Skeletal muscle tissue (tissue), 4 donors: ENCODE data around the gene PLTP. TPM values are rescaled to one million over a fixed set of nuclear protein-coding genes. Genes with fewer than 3 reads are reported as not detected.
"Not testable (repeated sequence)": the region's sequence is repeated elsewhere in the genome, so short reads cannot be mapped to it uniquely, and the experiment has no call there.

ENCODE experiments used
- H3K27ac ChIP-seq: one replicate; pipeline ENCODE4 v1.7.0; 2013; ENCODE audit warnings: mild to moderate bottlenecking, low read depth, low read length, inconsistent platforms
- H3K27me3 ChIP-seq, 3 donors: one replicate each; pipeline ENCODE4 v1.7.0; 2013; ENCODE audit warnings: low read length in 3 of 3; ENCODE audit not compliant: control insufficient read depth in 3 of 3, insufficient read depth in 3 of 3
- H3K36me3 ChIP-seq, 3 donors: one replicate each; pipeline ENCODE4 v1.7.0; 2013; ENCODE audit warnings: low read length in 3 of 3; ENCODE audit not compliant: control insufficient read depth in 3 of 3, insufficient read depth in 3 of 3
- H3K4me1 ChIP-seq, 3 donors: one replicate each; pipeline ENCODE4 v1.7.0; 2013; ENCODE audit warnings: low read length in 3 of 3, mild to moderate bottlenecking in 3 of 3; ENCODE audit not compliant: control insufficient read depth in 3 of 3, insufficient read depth in 3 of 3
- H3K4me3 ChIP-seq, 3 donors: one replicate each; pipeline ENCODE4 v1.7.0; 2013; ENCODE audit warnings: low read length in 3 of 3
- H3K9ac ChIP-seq, 3 donors: one replicate each; pipeline ENCODE4 v1.7.0; 2013; ENCODE audit warnings: low read length in 3 of 3, mild to moderate bottlenecking in 3 of 3, moderate library complexity in 2 of 3, low read depth in 1 of 3
- H3K9me3 ChIP-seq, 3 donors: one replicate each; pipeline ENCODE4 v1.7.0; 2013; ENCODE audit warnings: low read length in 3 of 3; ENCODE audit not compliant: control insufficient read depth in 3 of 3
- total RNA-seq: library from RNA; depleted of rRNA; stranded (reverse); fragments of >200 nt; gene quantifications from one replicate; pipeline ENCODE4 v1.2.3, GENCODE V29; 2014
- donor health status: Osteomylitis.

The PLTP gene
- total RNA-seq, 1 donor from 2014 or later, result 38.1 TPM

DNA sequence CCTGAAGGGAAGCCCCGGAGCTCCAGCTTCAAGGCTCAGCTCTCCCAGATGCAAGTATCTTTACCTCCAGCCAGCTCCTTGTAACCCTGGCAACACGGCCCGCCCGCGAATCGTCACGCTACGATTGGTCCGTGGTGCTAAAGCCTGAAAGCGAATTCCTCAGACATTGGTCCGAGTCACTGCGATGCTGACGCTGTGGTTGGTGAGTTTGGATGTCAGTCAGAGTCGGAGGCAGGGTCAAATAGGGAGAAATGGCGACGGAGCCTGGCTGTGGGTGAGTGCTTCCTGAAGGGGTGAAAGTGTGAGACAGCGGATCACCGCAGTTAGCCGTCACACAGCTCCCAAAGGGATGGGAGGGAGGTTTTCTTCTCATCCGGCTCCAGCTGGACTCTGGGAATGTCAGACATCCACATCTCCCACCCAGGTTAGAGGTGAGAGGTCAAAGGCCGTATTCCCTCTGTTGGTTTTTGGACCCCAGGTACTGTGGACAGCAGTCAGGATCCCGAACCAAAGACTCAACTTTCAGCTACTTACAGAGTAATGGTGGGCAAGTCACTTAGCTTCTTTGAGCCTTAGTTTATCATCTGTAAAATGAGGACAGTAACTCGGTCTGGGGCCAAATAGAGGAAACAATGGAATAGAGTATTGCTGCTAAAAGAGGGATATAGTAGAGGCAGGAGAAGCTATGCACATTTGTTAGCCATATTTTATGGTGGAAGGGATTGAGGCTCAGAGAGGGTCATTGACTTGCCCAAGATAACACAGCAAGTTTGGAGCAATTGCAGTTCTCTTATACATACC lies 30.8 kb downstream of the PLTP start, which contains the start of gene ZSWIM1:
Gene ZSWIM1 (plus strand): TSS at position 240 of the 801 bp plus-strand sequence. CDS start 1,366 bp downstream, outside the sequence.
- H3K9me3 ChIP-seq, result no peaks in the 10 kb centered on the region
- H3K27ac ChIP-seq, result peak within 1 kb of the TSS; percentile 84
- H3K9ac ChIP-seq, result peak within 1 kb of the TSS; percentile 76 to 99 (median 96)
- peak within 1 kb of the TSS; percentile 78 to 99 (median 98) for H3K4me3 ChIP-seq
- peaks cover 33 to 37% (median 35%) of the 10 kb centered on the region in 3 donors for H3K36me3 ChIP-seq
- H3K4me1 ChIP-seq, result peaks cover 17 to 29% (median 20%) of the 10 kb centered on the region in 3 donors
- no peaks in the 10 kb centered on the region for H3K27me3 ChIP-seq

DNA sequence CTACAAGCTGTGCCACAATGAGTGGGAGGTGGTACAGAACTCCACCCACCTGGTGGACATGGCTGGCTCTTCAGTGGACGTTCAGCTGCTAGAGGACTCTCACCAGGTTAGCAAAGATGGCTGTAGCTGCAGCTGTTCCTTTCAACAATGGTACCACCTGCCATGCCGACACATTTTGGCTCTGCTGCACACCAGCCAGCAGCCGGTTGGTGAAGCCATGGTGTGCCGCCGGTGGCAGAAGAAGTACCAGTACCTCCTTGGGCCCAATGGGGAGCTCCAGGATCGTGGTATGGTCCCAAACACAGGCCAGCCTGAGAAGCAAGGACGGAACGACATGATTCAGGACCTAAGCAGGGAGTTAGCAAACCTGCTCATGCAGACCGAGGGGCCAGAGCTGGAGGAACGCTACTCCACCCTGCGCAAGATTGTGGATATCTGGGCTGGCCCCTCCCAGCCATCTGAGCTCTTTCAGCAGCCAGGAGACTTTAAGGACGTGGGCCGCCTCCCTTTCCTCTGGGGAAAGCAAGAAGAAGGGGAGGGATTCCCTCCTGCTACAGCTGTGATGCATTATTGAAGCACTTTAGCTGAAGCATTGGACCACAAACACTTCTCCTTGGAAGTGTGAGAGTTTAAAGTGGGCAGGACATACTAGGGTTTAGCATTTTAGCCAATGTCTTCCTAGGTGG lies 33.7 kb downstream of the PLTP start:
- peaks cover 25 to 28% (median 26%) of the 10 kb centered on the region in 3 donors for H3K36me3 ChIP-seq
- H3K27ac ChIP-seq, result no peak overlapping the region
- peaks cover 11 to 16% (median 13%) of the 10 kb centered on the region in 3 donors for H3K4me1 ChIP-seq
- H3K27me3 ChIP-seq, result no peaks in the 10 kb centered on the region
- no peaks in the 10 kb centered on the region for H3K9me3 ChIP-seq
- H3K4me3 ChIP-seq, result no peak overlapping the region
- H3K9ac ChIP-seq, result peak overlapping the region in 1 of 3 donors; percentile 25

DNA sequence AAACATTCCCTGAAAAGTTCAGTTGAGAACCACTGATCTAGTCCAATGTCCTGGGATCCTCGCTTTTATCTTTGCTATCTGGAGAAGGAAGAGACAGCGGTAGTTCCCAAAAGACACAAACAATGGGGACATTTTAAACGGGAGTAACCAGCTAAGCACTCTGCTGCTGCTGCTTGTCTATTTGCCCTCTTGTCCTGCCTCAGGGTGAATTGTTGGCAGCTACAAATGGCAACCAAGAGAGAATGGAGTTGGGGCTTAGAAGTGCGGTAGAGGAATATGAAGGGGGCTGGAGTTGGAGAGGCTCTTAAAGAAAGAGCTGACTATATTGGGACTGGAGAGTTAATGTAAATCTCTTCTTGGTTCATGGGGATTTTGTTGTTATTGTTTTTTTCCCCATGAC lies 37.4 kb downstream of the PLTP start:
- H3K4me1 ChIP-seq, result no peaks in the 10 kb centered on the region
- H3K27ac ChIP-seq, result no peak overlapping the region
- no peak overlapping the region for H3K4me3 ChIP-seq
- peaks cover 20 to 26% (median 21%) of the 10 kb centered on the region in 3 donors for H3K36me3 ChIP-seq
- no peak overlapping the region for H3K9ac ChIP-seq
- H3K9me3 ChIP-seq, result no peaks in the 10 kb centered on the region
- H3K27me3 ChIP-seq, result no peaks in the 10 kb centered on the region

DNA sequence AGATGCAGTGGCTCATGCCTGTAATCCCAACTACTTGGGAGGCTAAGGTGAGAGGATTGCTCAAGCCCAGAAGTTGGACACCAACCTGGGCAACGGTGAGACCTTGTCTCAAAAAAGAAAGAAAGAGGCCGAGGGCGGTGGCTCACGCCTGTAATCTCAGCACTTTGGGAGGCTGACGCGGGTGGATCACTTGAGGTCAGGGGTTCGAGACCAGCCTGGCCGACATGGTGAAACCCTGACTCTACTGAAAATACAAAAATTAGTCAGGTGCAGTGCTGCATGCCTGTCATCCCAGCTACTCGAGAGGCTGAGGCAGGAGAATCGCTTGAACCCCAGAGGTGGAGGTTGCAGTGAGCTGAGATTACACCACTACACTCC lies 37.9 kb downstream of the PLTP start:
- not testable (repeated sequence) for H3K27me3 ChIP-seq, H3K27ac ChIP-seq, H3K4me1 ChIP-seq, H3K9ac ChIP-seq, H3K4me3 ChIP-seq, H3K9me3 ChIP-seq
- peaks cover 20 to 26% (median 21%) of the 10 kb centered on the region in 3 donors for H3K36me3 ChIP-seq

DNA sequence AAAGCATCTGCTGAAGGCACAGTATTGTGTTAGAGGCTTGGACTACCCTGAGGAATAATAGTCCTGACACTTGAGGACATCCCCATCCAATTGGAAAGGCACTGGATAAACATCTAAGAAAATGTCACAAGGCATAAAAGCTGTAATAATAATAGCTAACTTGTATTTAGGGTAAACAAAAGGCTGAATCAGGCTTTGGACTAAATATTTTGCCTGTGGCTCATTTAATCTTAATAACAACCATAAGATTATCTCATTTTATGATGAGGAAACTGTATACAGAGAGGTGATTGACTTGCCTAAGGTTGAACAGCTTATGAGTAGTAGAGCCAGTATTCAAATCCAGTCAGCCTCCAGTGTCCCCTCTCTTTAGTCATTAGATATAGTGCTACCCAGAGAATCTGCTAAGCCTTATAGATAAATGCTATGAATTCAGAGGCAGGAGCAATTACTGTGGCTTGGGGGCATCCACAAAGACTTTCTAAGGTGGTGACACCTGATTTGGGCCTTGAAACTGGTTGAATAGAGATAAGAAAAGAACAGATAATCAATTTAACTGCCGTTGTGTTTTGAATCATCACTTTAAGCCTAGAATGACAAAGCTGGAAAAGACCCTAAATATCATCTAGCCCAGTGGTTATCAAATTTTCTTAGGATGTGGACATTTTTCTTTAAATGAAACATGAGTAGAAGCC lies 38.4 kb downstream of the PLTP start:
- Histone ChIP-seq H3K4me3 (no peak overlapping the region), H3K36me3 (peaks cover 20 to 24% (median 20%) of the 10 kb centered on the region in 3 donors), H3K9me3 (no peaks in the 10 kb centered on the region), H3K9ac (no peak overlapping the region), H3K27ac (no peak overlapping the region), H3K4me1 (no peaks in the 10 kb centered on the region), H3K27me3 (no peaks in the 10 kb centered on the region)

DNA sequence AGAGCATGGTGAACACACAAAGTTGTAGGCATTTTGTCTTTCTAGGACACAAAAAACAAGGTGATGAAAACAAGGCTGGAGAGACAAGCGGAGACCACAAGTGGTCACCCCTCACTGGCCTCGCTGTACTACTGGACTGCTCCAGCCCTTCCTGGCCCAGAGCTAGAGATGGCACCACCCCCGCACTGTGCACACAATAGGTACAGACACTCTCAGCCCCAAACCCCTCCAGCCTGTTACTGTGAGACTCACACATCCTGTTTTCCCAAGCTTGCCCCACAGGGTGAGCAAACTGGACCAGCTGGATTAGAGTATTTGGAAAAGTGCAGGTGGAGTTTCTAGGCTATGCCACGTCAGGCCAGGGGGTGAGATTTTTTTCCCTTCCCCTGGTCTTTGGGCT lies 39.3 kb downstream of the PLTP start:
- Histone ChIP-seq H3K4me3 (no peak overlapping the region), H3K36me3 (peaks cover 11 to 15% (median 12%) of the 10 kb centered on the region in 3 donors), H3K27me3 (no peaks in the 10 kb centered on the region), H3K9ac (no peak overlapping the region), H3K27ac (no peak overlapping the region), H3K9me3 (no peaks in the 10 kb centered on the region), H3K4me1 (no peaks in the 10 kb centered on the region)

DNA sequence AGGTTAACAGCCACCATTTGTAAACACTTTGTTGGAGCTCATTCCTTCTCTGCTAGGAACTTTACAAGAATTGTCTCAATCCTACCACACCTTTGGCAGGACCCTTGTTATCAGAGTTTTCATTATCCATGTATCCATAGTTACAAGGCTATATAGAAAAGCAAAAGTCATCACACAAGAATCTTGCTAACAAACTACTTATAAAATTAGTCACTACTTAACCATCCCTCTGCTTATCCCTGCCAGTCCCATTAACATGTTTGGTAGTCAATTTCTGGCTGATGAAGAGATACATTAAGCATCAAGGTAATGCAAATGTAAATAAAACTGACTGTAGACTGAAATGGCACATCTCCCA lies 44.2 kb downstream of the PLTP start:
- H3K4me3 ChIP-seq, result no peak overlapping the region
- no peak overlapping the region for H3K27ac ChIP-seq
- no peak overlapping the region for H3K9ac ChIP-seq
- H3K36me3 ChIP-seq, result peaks cover 0 to 4% (median 3%) of the 10 kb centered on the region in 3 donors
- no peaks in the 10 kb centered on the region for H3K9me3 ChIP-seq
- H3K27me3 ChIP-seq, result no peaks in the 10 kb centered on the region
- no peaks in the 10 kb centered on the region for H3K4me1 ChIP-seq

DNA sequence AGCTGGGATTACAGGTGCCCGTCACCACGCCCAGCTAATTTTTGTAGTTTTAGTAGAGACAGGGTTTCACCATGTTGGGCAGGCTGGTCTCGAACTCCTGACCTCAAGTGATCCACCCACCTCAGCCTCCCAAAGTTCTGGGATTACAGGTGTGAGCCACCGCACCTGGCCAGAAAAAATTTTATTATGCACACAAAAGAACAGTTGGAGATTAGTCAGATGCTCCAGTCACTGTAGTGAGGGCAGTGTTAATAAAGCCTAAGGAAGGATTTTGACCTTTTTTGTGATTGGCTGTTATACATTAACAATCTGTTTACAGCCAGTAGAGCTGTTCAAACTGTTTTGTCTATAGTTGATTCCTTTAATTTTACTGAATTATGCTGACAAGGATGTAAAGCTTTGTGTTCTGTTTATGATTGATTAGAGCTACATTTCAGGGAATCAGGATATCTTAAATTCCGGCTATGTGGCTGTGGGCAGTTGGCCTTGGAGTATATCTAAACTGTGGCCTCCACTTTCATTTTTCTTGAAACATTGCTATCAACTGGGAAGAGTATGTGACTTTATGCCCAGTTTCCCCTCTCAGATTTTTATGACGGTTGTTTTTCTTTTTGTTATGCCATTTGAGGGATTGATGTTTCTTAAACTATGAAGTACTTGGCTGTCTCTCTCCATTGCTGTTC lies 44.7 kb downstream of the PLTP start:
- Histone ChIP-seq H3K27me3 (no peaks in the 10 kb centered on the region), H3K27ac (no peak overlapping the region), H3K4me3 (no peak overlapping the region), H3K36me3 (no peaks in the 10 kb centered on the region), H3K4me1 (no peaks in the 10 kb centered on the region), H3K9ac (no peak overlapping the region), H3K9me3 (no peaks in the 10 kb centered on the region)

DNA sequence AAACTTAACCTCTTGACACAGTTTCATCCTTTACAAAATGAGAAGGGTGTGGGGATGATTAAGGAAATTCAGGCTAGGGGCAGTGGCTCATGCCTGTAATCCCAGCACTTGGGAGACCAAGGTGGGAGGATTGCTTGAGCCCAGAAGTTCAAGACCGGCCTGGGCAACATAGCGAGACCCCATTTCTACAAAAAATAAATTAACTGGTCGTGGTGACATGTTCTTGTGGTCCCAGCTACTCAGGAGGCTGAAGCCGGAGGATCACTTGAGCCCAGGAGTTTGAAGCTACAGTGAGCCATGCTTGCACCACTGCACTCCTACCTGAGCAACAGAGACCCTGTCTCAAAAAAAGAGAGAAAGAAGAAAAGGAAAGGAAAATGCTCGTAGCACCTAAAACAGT lies 45.5 kb downstream of the PLTP start:
- H3K4me3 ChIP-seq, result no peak overlapping the region
- H3K9ac ChIP-seq, result no peak overlapping the region
- H3K27me3 ChIP-seq, result no peaks in the 10 kb centered on the region
- H3K36me3 ChIP-seq, result no peaks in the 10 kb centered on the region
- H3K27ac ChIP-seq, result no peak overlapping the region
- no peaks in the 10 kb centered on the region for H3K4me1 ChIP-seq
- no peaks in the 10 kb centered on the region for H3K9me3 ChIP-seq
